IPS-18a (cell line): ENCODE measurements around the gene USP48.

Source experiments
- H3K27ac ChIP-seq: one replicate; pipeline ENCODE4 v1.5.1; 2013; ENCODE audit warnings: low read length
- H3K27me3 ChIP-seq: one replicate; pipeline ENCODE4 v1.6.1; 2013; ENCODE audit warnings: mild to moderate bottlenecking, low read length; ENCODE audit not compliant: control insufficient read depth, insufficient read depth
- H3K36me3 ChIP-seq: one replicate; pipeline ENCODE4 v1.6.1; 2013; ENCODE audit warnings: low read depth, low read length; ENCODE audit not compliant: control insufficient read depth
- H3K4me1 ChIP-seq: one replicate; pipeline ENCODE4 v1.6.1; 2013; ENCODE audit warnings: low read depth, low read length; ENCODE audit not compliant: control insufficient read depth
- H3K4me3 ChIP-seq: one replicate; pipeline ENCODE4 v1.5.1; 2013; ENCODE audit warnings: low read length
- H3K9ac ChIP-seq: one replicate; pipeline ENCODE4 v1.6.1; 2013; ENCODE audit warnings: mild to moderate bottlenecking, low read length, moderate library complexity
- H3K9me3 ChIP-seq: one replicate; pipeline ENCODE4 v1.6.1; 2013; ENCODE audit warnings: low read depth, low read length; ENCODE audit not compliant: control insufficient read depth

USP48 gene

GRCh38 chr1:21823206-21823979, 40.4 kb upstream of the USP48 start:
- Histone ChIP-seq H3K36me3 (peaks cover 9% of the 10 kb centered on the region), H3K4me3 (no peak overlapping the region), H3K27me3 (no peaks in the 10 kb centered on the region), H3K27ac (no peak overlapping the region), H3K9me3 (no peaks in the 10 kb centered on the region), H3K9ac (no peak overlapping the region), H3K4me1 (no peaks in the 10 kb centered on the region)

GRCh38 chr1:21822349-21822748, 39.4 kb upstream of the USP48 start:
- no peaks in the 10 kb centered on the region for H3K27me3 ChIP-seq
- peaks cover 4% of the 10 kb centered on the region for H3K36me3 ChIP-seq
- no peaks in the 10 kb centered on the region for H3K4me1 ChIP-seq
- H3K27ac ChIP-seq, result no peak overlapping the region
- H3K9me3 ChIP-seq, result no peaks in the 10 kb centered on the region
- H3K9ac ChIP-seq, result no peak overlapping the region
- H3K4me3 ChIP-seq, result no peak overlapping the region

- Histone ChIP-seq H3K4me3 (no peak overlapping the region), H3K9ac (no peak overlapping the region), H3K27me3 (no peaks in the 10 kb centered on the region), H3K9me3 (no peaks in the 10 kb centered on the region), H3K4me1 (no peaks in the 10 kb centered on the region), H3K27ac (no peak overlapping the region), H3K36me3 (no peaks in the 10 kb centered on the region)
These were observed 38.6 kb upstream of the USP48 start for GRCh38 chr1:21821385-21822019.

GRCh38 chr1:21820597-21821232, 37.8 kb upstream of the USP48 start:
- Histone ChIP-seq H3K36me3 (no peaks in the 10 kb centered on the region), H3K4me3 (no peak overlapping the region), H3K27me3 (no peaks in the 10 kb centered on the region), H3K9ac (no peak overlapping the region), H3K27ac (no peak overlapping the region), H3K9me3 (no peaks in the 10 kb centered on the region), H3K4me1 (no peaks in the 10 kb centered on the region)

GRCh38 chr1:21818656-21819055, 35.7 kb upstream of the USP48 start:
- Histone ChIP-seq H3K36me3 (no peaks in the 10 kb centered on the region), H3K4me1 (no peaks in the 10 kb centered on the region), H3K4me3 (no peak overlapping the region), H3K27me3 (peaks cover 4% of the 10 kb centered on the region), H3K9me3 (no peaks in the 10 kb centered on the region), H3K9ac (no peak overlapping the region), H3K27ac (no peak overlapping the region)

- Histone ChIP-seq H3K36me3 (no peaks in the 10 kb centered on the region), H3K27ac (no peak overlapping the region)
These were observed 33.8 kb upstream of the USP48 start for GRCh38 chr1:21816602-21817302.

GRCh38 chr1:21815724-21816321, 32.9 kb upstream of the USP48 start:
- H3K36me3 ChIP-seq, result no peaks in the 10 kb centered on the region
- no peak overlapping the region for H3K27ac ChIP-seq
- H3K9ac ChIP-seq, result no peak overlapping the region
- no peaks in the 10 kb centered on the region for H3K4me1 ChIP-seq
- peaks cover 8% of the 10 kb centered on the region for H3K27me3 ChIP-seq
- H3K9me3 ChIP-seq, result no peaks in the 10 kb centered on the region
- no peak overlapping the region for H3K4me3 ChIP-seq

More at GRCh38 chr1:21816602-21817302, 33.8 kb upstream of the USP48 start:
- Histone ChIP-seq H3K4me3 (no peak overlapping the region), H3K9me3 (no peaks in the 10 kb centered on the region), H3K27me3 (peaks cover 8% of the 10 kb centered on the region), H3K4me1 (no peaks in the 10 kb centered on the region), H3K9ac (no peak overlapping the region)

- no peaks in the 10 kb centered on the region for H3K9me3 ChIP-seq
- peak overlapping the region; percentile 50 for H3K4me3 ChIP-seq
- no peaks in the 10 kb centered on the region for H3K36me3 ChIP-seq
- H3K27ac ChIP-seq, result no peak overlapping the region
- no peak overlapping the region for H3K9ac ChIP-seq
- no peaks in the 10 kb centered on the region for H3K4me1 ChIP-seq
- H3K27me3 ChIP-seq, result peaks cover 8% of the 10 kb centered on the region
These were observed 32.1 kb upstream of the USP48 start for GRCh38 chr1:21814981-21815582.

GRCh38 chr1:21814241-21814918, 31.4 kb upstream of the USP48 start:
- Histone ChIP-seq H3K9ac (peak overlapping the region; percentile 22), H3K4me3 (peak overlapping the region; percentile 50), H3K9me3 (no peaks in the 10 kb centered on the region), H3K36me3 (no peaks in the 10 kb centered on the region), H3K27ac (no peak overlapping the region), H3K27me3 (peaks cover 8% of the 10 kb centered on the region), H3K4me1 (no peaks in the 10 kb centered on the region)

- H3K4me3 ChIP-seq, result no peak overlapping the region
- no peak overlapping the region for H3K9ac ChIP-seq
- no peaks in the 10 kb centered on the region for H3K36me3 ChIP-seq
- no peaks in the 10 kb centered on the region for H3K9me3 ChIP-seq
- no peak overlapping the region for H3K27ac ChIP-seq
- H3K27me3 ChIP-seq, result peaks cover 8% of the 10 kb centered on the region
- H3K4me1 ChIP-seq, result no peaks in the 10 kb centered on the region
These were observed 30.6 kb upstream of the USP48 start for GRCh38 chr1:21813542-21813941.
